Measurements from ENCODE around the gene SMARCD1. TPM values are rescaled to one million over a fixed set of nuclear protein-coding genes. Genes with fewer than 3 reads are reported as not detected.

Gene SMARCD1
- total RNA-seq, 2 donors from 2014 or later: 34.2 to 52.7 TPM

- no peaks in the 10 kb centered on the region for H3K27me3 ChIP-seq
- no peak overlapping the region for H3K4me3 ChIP-seq
- WGBS, 2 donors: 28 to 29% methylated on average over 8 to 9 of the region's 9 CpGs
- intact Hi-C loops (cut with DNase I): no loop called here
- TF ChIP-seq CTCF (IDR thresholded peaks at IDR 0.05) (peak; percentile 84 to 96 (median 91)), POLR2A (IDR thresholded peaks at IDR 0.05) (no peak)
- peaks cover 4% of the 10 kb centered on the region for H3K4me1 ChIP-seq
- H3K9me3 ChIP-seq: no peaks in the 10 kb centered on the region
- DNase-seq (peak; percentile 82 to 83 (median 82)), ATAC-seq (peak; percentile 81)
- no peak overlapping the region for H3K27ac ChIP-seq
- no peaks in the 10 kb centered on the region for H3K36me3 ChIP-seq (replicated peaks in 1 of 2; ENCODE audit: insufficient read depth in 1 of 2, low read depth in 2 of 2)
Measured at GRCh38 chr12:50070314-50071060, 14.7 kb upstream of the SMARCD1 start.

- ATAC-seq: no peak
- WGBS, 2 donors: 52 to 54% methylated on average over 10 of the region's 10 CpGs
- DNase-seq: no peak
Measured at GRCh38 chr12:50072198-50072907, 12.8 kb upstream of the SMARCD1 start.

GRCh38 chr12:50073206-50073605, 11.9 kb upstream of the SMARCD1 start:
- 62 to 65% methylated on average over 7 of the region's 7 CpGs for WGBS, 2 donors
- H3K4me3 ChIP-seq: no peak overlapping the region
- no peaks in the 10 kb centered on the region for H3K9me3 ChIP-seq
- no peaks in the 10 kb centered on the region for H3K27me3 ChIP-seq
- intact Hi-C loops (cut with DNase I): no loop called here
- no peaks in the 10 kb centered on the region for H3K36me3 ChIP-seq (replicated peaks in 1 of 2; ENCODE audit: insufficient read depth in 1 of 2, low read depth in 2 of 2)
- ATAC-seq: no peak
- H3K4me1 ChIP-seq: peaks cover 6% of the 10 kb centered on the region
- TF ChIP-seq CTCF (IDR thresholded peaks at IDR 0.05) (no peak), POLR2A (IDR thresholded peaks at IDR 0.05) (no peak)
- no peak overlapping the region for H3K27ac ChIP-seq
- DNase-seq: no peak

More at GRCh38 chr12:50072198-50072907, 12.8 kb upstream of the SMARCD1 start:
- peaks cover 6% of the 10 kb centered on the region for H3K4me1 ChIP-seq
- no peak overlapping the region for H3K4me3 ChIP-seq
- intact Hi-C loops (cut with DNase I): no loop called here
- H3K27me3 ChIP-seq: no peaks in the 10 kb centered on the region
- no peaks in the 10 kb centered on the region for H3K9me3 ChIP-seq
- TF ChIP-seq POLR2A (IDR thresholded peaks at IDR 0.05) (no peak), CTCF (IDR thresholded peaks at IDR 0.05) (no peak)
- H3K27ac ChIP-seq: no peak overlapping the region
- no peaks in the 10 kb centered on the region for H3K36me3 ChIP-seq (replicated peaks in 1 of 2; ENCODE audit: insufficient read depth in 1 of 2, low read depth in 2 of 2)

GRCh38 chr12:50073712-50074111, 11.4 kb upstream of the SMARCD1 start:
- DNase-seq (no peak), ATAC-seq (no peak)
- Histone ChIP-seq H3K4me3 (no peak overlapping the region), H3K36me3 (replicated peaks in 1 of 2; ENCODE audit: insufficient read depth in 1 of 2, low read depth in 2 of 2) (no peaks in the 10 kb centered on the region), H3K27ac (no peak overlapping the region), H3K27me3 (no peaks in the 10 kb centered on the region), H3K9me3 (no peaks in the 10 kb centered on the region), H3K4me1 (peaks cover 6% of the 10 kb centered on the region)
- intact Hi-C loops (cut with DNase I): no loop called here
- no peak for TF ChIP-seq POLR2A (IDR thresholded peaks at IDR 0.05)
- TF ChIP-seq CTCF (IDR thresholded peaks at IDR 0.05): no peak
- 59 to 81% methylated on average over 2 to 7 of the region's 10 CpGs for WGBS, 2 donors
